ENCODE results near the gene GPR146. TPM values are rescaled to one million over a fixed set of nuclear protein-coding genes. Genes with fewer than 3 reads are reported as not detected.

Gene GPR146
- polyA plus RNA-seq, 1 donor, result 4.0 TPM

- no peaks in the 10 kb centered on the region for H3K27me3 ChIP-seq (ENCODE audit: control insufficient read depth, insufficient read depth, low read length)
- WGBS (ENCODE audit: insufficient coverage, low lambda C conversion rate), result no CpG with 5 or more reads among the region's 15 CpGs
- H3K27ac ChIP-seq (ENCODE audit: low read length), result no peak overlapping the region
- no peak overlapping the region for H3K4me3 ChIP-seq (ENCODE audit: low read length)
- H3K4me1 ChIP-seq (ENCODE audit: control insufficient read depth, insufficient read depth, low read length), result peaks cover 39% of the 10 kb centered on the region
- H3K9me3 ChIP-seq (ENCODE audit: control insufficient read depth, low read depth, low read length), result no peaks in the 10 kb centered on the region
- peak in 1 of 2 donors; percentile 42 for DNase-seq
- no peaks in the 10 kb centered on the region for H3K36me3 ChIP-seq (ENCODE audit: control insufficient read depth, insufficient read depth, low read length)
Measured at GRCh38 chr7:1046722-1047679, 2.7 kb downstream of the GPR146 start.

- Histone ChIP-seq H3K36me3 (ENCODE audit: control insufficient read depth, insufficient read depth, low read length) (no peaks in the 10 kb centered on the region), H3K27me3 (ENCODE audit: control insufficient read depth, insufficient read depth, low read length) (no peaks in the 10 kb centered on the region), H3K27ac (ENCODE audit: low read length) (no peak overlapping the region), H3K9me3 (ENCODE audit: control insufficient read depth, low read depth, low read length) (no peaks in the 10 kb centered on the region), H3K4me1 (ENCODE audit: control insufficient read depth, insufficient read depth, low read length) (peaks cover 27% of the 10 kb centered on the region), H3K4me3 (ENCODE audit: low read length) (no peak overlapping the region)
- no CpG with 5 or more reads among the region's 23 CpGs for WGBS (ENCODE audit: insufficient coverage, low lambda C conversion rate)
- no peak for DNase-seq
Measured at GRCh38 chr7:1049006-1049741, 4.8 kb downstream of the GPR146 start.

DNA sequence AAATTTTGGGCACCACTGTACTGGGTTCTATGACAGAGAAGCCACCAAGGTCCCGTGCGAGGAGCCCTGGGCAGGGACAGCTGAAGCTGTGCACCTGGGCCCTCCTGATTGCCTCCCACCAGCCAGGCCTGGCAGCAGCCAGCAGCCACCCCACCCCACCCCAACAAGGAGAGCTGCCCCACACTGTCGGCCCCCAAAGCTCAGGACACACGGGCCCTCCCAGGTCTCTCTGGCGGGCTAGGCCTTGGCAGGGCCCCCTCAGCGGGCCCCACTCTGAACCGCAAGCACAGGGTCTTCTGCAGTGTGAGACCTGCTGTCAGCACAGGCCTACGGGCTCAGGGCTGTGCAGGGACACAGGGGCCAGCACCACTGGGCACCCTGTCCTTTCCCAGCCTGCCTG, 5.5 kb downstream of the GPR146 start:
- no peak for DNase-seq
- Histone ChIP-seq H3K4me3 (ENCODE audit: low read length) (no peak overlapping the region), H3K27ac (ENCODE audit: low read length) (no peak overlapping the region), H3K27me3 (ENCODE audit: control insufficient read depth, insufficient read depth, low read length) (no peaks in the 10 kb centered on the region), H3K9me3 (ENCODE audit: control insufficient read depth, low read depth, low read length) (no peaks in the 10 kb centered on the region), H3K4me1 (ENCODE audit: control insufficient read depth, insufficient read depth, low read length) (peaks cover 29% of the 10 kb centered on the region), H3K36me3 (ENCODE audit: control insufficient read depth, insufficient read depth, low read length) (no peaks in the 10 kb centered on the region)
- WGBS (ENCODE audit: insufficient coverage, low lambda C conversion rate), result no CpG with 5 or more reads among the region's 8 CpGs

- no peak overlapping the region for H3K27ac ChIP-seq (ENCODE audit: low read length)
- no peak for DNase-seq
- peaks cover 28% of the 10 kb centered on the region for H3K4me1 ChIP-seq (ENCODE audit: control insufficient read depth, insufficient read depth, low read length)
- WGBS (ENCODE audit: insufficient coverage, low lambda C conversion rate), result no CpG with 5 or more reads among the region's 30 CpGs
- no peaks in the 10 kb centered on the region for H3K9me3 ChIP-seq (ENCODE audit: control insufficient read depth, low read depth, low read length)
- no peak overlapping the region for H3K4me3 ChIP-seq (ENCODE audit: low read length)
- H3K27me3 ChIP-seq (ENCODE audit: control insufficient read depth, insufficient read depth, low read length), result no peaks in the 10 kb centered on the region
- H3K36me3 ChIP-seq (ENCODE audit: control insufficient read depth, insufficient read depth, low read length), result no peaks in the 10 kb centered on the region
Measured at GRCh38 chr7:1050254-1050906, 6.0 kb downstream of the GPR146 start.

- no CpG with 5 or more reads among the region's 22 CpGs for WGBS (ENCODE audit: insufficient coverage, low lambda C conversion rate)
- DNase-seq, result no peak
- Histone ChIP-seq H3K9me3 (ENCODE audit: control insufficient read depth, low read depth, low read length) (no peaks in the 10 kb centered on the region), H3K36me3 (ENCODE audit: control insufficient read depth, insufficient read depth, low read length) (no peaks in the 10 kb centered on the region), H3K27me3 (ENCODE audit: control insufficient read depth, insufficient read depth, low read length) (no peaks in the 10 kb centered on the region), H3K4me3 (ENCODE audit: low read length) (no peak overlapping the region), H3K27ac (ENCODE audit: low read length) (no peak overlapping the region), H3K4me1 (ENCODE audit: control insufficient read depth, insufficient read depth, low read length) (peaks cover 25% of the 10 kb centered on the region)
Measured at GRCh38 chr7:1050956-1051690, 6.8 kb downstream of the GPR146 start.

DNA sequence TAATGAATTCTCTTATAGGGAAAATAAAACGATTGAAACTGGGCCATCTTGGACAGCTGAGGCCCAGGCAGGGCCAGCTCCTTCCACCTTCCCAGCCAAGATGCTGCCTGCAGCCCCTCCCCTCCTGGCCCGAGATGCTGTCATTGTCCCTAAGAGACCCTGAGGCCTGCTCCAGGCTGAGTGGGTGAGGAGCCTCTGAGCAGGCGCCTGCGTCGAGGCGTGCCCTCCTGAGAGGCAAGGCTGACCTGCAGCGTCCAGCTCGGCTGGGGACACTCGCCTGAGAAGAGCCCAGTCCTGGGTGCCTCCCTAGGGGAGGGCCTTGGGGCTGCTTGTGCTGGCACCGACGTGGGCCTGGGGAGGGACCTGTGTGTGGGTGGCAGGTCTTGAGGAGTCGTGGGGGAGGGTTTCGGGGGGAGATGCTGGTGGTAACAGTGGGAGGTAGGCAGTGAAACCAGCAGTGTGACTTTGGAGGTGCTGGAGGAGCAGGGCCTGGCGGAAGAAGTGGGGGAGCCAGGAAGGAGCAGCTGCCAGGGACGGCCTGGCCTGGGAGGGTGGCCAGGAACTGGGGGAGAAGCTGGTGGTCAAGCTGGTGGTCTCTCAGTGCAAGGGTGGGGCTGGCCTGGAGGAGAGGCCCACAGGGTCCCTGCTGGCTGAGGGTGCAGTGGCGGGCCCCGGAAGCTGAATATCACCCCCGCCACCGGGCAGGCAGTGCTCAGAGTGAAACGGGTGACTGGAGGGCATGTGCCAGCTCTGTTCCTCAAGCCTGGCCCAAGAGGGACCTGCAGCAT, 7.9 kb downstream of the GPR146 start:
- Histone ChIP-seq H3K27me3 (ENCODE audit: control insufficient read depth, insufficient read depth, low read length) (no peaks in the 10 kb centered on the region), H3K4me3 (ENCODE audit: low read length) (no peak overlapping the region), H3K9me3 (ENCODE audit: control insufficient read depth, low read depth, low read length) (no peaks in the 10 kb centered on the region), H3K36me3 (ENCODE audit: control insufficient read depth, insufficient read depth, low read length) (no peaks in the 10 kb centered on the region), H3K4me1 (ENCODE audit: control insufficient read depth, insufficient read depth, low read length) (peaks cover 14% of the 10 kb centered on the region), H3K27ac (ENCODE audit: low read length) (no peak overlapping the region)
- WGBS (ENCODE audit: insufficient coverage, low lambda C conversion rate), result no CpG with 5 or more reads among the region's 20 CpGs
- no peak for DNase-seq

DNA sequence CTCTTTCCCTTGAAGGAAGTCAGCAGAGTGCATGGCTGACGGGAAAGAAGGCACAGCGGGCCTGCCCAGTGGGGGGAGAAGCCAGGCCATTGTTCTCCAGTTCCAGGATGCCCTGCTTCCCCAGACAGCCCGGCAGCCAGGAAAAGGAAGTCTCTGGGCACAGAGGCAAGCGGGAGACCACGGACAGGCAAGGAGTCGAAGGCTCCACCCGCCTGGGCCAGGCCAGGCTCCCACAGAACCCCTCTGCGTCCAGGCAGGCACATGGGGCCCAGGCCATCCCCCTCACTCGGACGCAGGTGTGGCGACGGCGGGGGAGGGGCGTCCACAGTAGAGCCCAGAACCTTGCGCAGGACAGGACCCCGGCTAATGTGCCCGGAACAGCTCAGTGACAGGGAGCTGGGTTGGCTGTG, 8.7 kb downstream of the GPR146 start:
- WGBS (ENCODE audit: insufficient coverage, low lambda C conversion rate), result no CpG with 5 or more reads among the region's 17 CpGs
- Histone ChIP-seq H3K4me3 (ENCODE audit: low read length) (no peak overlapping the region), H3K36me3 (ENCODE audit: control insufficient read depth, insufficient read depth, low read length) (no peaks in the 10 kb centered on the region), H3K9me3 (ENCODE audit: control insufficient read depth, low read depth, low read length) (peaks cover 7% of the 10 kb centered on the region), H3K27me3 (ENCODE audit: control insufficient read depth, insufficient read depth, low read length) (no peaks in the 10 kb centered on the region), H3K4me1 (ENCODE audit: control insufficient read depth, insufficient read depth, low read length) (peaks cover 13% of the 10 kb centered on the region), H3K27ac (ENCODE audit: low read length) (no peak overlapping the region)
- no peak for DNase-seq

DNA sequence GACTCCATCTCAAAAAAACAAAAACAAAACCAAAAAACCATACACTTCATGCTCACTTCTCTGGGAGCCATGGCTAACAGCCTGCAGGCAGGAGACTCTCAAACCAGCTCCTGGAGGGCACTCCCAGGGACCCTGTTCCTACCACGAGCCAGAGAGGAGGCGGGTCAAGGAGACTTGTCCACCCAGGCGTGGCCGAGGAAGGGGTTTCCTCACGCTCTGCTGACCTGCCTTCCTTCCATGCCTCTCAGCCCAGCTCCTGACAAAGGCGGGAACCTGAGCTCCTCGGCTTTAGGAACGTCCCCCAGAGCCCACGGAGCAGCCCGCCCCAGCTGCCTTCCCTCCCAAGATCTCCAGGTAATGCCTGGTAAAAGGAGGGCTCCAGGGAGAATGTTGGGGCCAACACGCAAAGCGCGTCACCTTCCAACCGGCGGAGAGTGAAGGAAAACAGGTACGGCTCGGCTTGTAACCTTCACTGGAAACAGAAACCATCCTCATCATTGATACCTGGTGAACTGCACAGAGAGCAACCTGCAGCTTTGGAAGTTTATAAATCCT, 9.5 kb downstream of the GPR146 start:
- Histone ChIP-seq H3K4me1 (ENCODE audit: control insufficient read depth, insufficient read depth, low read length) (peaks cover 13% of the 10 kb centered on the region), H3K27me3 (ENCODE audit: control insufficient read depth, insufficient read depth, low read length) (no peaks in the 10 kb centered on the region), H3K4me3 (ENCODE audit: low read length) (no peak overlapping the region), H3K9me3 (ENCODE audit: control insufficient read depth, low read depth, low read length) (peaks cover 15% of the 10 kb centered on the region), H3K27ac (ENCODE audit: low read length) (no peak overlapping the region), H3K36me3 (ENCODE audit: control insufficient read depth, insufficient read depth, low read length) (no peaks in the 10 kb centered on the region)
- no peak for DNase-seq
- WGBS (ENCODE audit: insufficient coverage, low lambda C conversion rate), result no CpG with 5 or more reads among the region's 17 CpGs

GRCh38 chr7:1054438-1054837, 10.1 kb downstream of the GPR146 start:
- H3K4me1 ChIP-seq (ENCODE audit: control insufficient read depth, insufficient read depth, low read length), result peaks cover 13% of the 10 kb centered on the region
- DNase-seq, result no peak
- H3K27ac ChIP-seq (ENCODE audit: low read length), result no peak overlapping the region
- no peak overlapping the region for H3K4me3 ChIP-seq (ENCODE audit: low read length)
- H3K27me3 ChIP-seq (ENCODE audit: control insufficient read depth, insufficient read depth, low read length), result no peaks in the 10 kb centered on the region
- peaks cover 15% of the 10 kb centered on the region for H3K9me3 ChIP-seq (ENCODE audit: control insufficient read depth, low read depth, low read length)
- no peaks in the 10 kb centered on the region for H3K36me3 ChIP-seq (ENCODE audit: control insufficient read depth, insufficient read depth, low read length)
- WGBS (ENCODE audit: insufficient coverage, low lambda C conversion rate), result no CpG with 5 or more reads among the region's 25 CpGs

Measured in large intestine (tissue), 3 donors.